Measurements from ENCODE around the gene CCDC78. TPM values are rescaled to one million over a fixed set of nuclear protein-coding genes. Genes with fewer than 3 reads are reported as not detected.

CCDC78 gene
- polyA plus RNA-seq, 1 donor from 2014 or later = 10.7 TPM

DNA sequence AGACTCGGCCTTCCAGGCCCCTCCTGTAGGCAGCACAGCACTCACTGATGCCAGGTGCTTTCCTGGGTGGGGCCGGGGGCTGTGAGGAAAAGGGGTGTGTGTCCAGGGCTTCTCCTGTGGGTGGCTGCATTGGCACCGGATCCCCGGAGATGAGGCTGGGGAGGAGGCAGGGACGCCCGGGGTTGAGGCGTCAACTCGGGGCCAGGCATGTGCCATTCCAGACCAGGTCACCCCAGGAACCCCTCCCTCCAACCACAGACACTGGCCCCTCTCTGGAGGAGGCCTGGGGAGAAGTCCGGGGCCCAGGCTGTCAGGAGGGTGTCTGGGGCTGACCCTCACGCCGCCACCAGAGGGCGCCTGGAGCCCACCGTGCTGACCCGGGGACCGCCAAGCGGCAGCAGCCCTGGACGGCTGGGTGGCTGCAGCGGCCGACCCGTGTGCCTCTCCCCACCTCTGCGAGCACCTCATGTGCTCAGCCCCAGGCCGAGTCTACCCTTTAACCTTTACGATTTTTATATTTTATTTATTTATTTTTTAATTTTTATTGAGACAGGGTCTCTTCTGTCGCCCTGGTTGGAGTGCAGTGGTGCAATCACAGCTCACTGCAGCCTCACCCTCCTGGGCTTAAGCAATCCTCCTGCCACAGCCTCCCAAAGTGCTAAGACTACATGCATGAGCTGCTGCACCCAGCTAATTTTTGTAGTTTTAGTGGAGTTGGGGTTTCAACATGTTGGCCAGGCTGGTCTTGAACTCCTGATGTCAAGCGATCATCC lies 14.5 kb downstream of the CCDC78 start:
- TF ChIP-seq EP300 (conservative IDR thresholded peaks at IDR 0.05; ENCODE audit: poor library complexity, severe bottlenecking) (no peak), MXI1 (conservative IDR thresholded peaks at IDR 0.05; ENCODE audit: poor library complexity, severe bottlenecking) (no peak), TAF1 (IDR thresholded peaks at IDR 0.05; ENCODE audit: low read depth) (no peak), SMC3 (conservative IDR thresholded peaks at IDR 0.05; ENCODE audit: poor library complexity) (peak; percentile 87), EZH2 (IDR thresholded peaks at IDR 0.05; ENCODE audit: borderline replicate concordance, insufficient read depth, low read length, poor library complexity, severe bottlenecking) (no peak), POLR2AphosphoS5 (IDR thresholded peaks at IDR 0.05) (no peak), RAD21 (conservative IDR thresholded peaks at IDR 0.05) (peak; percentile 85)
- TF ChIP-seq, protein P1, sequence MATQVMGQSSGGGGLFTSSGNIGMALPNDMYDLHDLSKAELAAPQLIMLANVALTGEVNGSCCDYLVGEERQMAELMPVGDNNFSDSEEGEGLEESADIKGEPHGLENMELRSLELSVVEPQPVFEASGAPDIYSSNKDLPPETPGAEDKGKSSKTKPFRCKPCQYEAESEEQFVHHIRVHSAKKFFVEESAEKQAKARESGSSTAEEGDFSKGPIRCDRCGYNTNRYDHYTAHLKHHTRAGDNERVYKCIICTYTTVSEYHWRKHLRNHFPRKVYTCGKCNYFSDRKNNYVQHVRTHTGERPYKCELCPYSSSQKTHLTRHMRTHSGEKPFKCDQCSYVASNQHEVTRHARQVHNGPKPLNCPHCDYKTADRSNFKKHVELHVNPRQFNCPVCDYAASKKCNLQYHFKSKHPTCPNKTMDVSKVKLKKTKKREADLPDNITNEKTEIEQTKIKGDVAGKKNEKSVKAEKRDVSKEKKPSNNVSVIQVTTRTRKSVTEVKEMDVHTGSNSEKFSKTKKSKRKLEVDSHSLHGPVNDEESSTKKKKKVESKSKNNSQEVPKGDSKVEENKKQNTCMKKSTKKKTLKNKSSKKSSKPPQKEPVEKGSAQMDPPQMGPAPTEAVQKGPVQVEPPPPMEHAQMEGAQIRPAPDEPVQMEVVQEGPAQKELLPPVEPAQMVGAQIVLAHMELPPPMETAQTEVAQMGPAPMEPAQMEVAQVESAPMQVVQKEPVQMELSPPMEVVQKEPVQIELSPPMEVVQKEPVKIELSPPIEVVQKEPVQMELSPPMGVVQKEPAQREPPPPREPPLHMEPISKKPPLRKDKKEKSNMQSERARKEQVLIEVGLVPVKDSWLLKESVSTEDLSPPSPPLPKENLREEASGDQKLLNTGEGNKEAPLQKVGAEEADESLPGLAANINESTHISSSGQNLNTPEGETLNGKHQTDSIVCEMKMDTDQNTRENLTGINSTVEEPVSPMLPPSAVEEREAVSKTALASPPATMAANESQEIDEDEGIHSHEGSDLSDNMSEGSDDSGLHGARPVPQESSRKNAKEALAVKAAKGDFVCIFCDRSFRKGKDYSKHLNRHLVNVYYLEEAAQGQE (IDR thresholded peaks at IDR 0.05; ENCODE audit: borderline replicate concordance) = no peak
- TF ChIP-seq, protein P2, sequence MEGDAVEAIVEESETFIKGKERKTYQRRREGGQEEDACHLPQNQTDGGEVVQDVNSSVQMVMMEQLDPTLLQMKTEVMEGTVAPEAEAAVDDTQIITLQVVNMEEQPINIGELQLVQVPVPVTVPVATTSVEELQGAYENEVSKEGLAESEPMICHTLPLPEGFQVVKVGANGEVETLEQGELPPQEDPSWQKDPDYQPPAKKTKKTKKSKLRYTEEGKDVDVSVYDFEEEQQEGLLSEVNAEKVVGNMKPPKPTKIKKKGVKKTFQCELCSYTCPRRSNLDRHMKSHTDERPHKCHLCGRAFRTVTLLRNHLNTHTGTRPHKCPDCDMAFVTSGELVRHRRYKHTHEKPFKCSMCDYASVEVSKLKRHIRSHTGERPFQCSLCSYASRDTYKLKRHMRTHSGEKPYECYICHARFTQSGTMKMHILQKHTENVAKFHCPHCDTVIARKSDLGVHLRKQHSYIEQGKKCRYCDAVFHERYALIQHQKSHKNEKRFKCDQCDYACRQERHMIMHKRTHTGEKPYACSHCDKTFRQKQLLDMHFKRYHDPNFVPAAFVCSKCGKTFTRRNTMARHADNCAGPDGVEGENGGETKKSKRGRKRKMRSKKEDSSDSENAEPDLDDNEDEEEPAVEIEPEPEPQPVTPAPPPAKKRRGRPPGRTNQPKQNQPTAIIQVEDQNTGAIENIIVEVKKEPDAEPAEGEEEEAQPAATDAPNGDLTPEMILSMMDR (IDR thresholded peaks at IDR 0.05; ENCODE audit: poor library complexity, severe bottlenecking) = peak; percentile 87
- Histone ChIP-seq H4K20me1 (ENCODE audit: insufficient read depth) (no peaks in the 10 kb centered on the region), H3K4me3 (ENCODE audit: low read length) (peak overlapping the region; percentile 70)

DNA sequence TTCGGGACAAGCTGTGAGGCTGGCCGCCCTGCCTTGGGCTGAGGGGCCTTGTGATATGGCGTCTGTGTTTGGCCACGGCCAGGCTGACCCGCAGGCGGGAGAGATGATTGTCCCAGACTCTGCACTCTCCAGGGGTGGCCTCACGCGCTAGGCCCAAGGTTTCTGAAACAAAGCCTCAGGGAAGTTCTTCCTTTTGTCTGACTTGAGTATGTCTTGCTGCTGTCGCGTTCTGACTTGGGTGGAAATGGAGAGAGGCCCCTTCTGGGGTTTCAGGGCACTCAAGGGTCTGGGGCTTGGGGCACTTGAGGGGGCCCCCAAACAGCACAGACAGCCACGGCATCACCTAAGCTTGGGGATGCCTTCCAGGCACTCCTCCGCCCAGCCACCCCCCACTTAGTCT lies 15.2 kb downstream of the CCDC78 start:
- Histone ChIP-seq H3K36me3 (ENCODE audit: insufficient read depth, low read length) (no peaks in the 10 kb centered on the region), H3K9ac (ENCODE audit: low read length) (peak overlapping the region; percentile 94), H3F3A (ENCODE audit: insufficient read depth, low read length, poor library complexity, severe bottlenecking) (peaks cover 5% of the 10 kb centered on the region), H2AFZ (ENCODE audit: low read depth, low read length) (no peak overlapping the region), H3K9me3 (ENCODE audit: low read length) (no peaks in the 10 kb centered on the region), H3K27ac (ENCODE audit: low read length) (peak overlapping the region; percentile 99), H3K4me3 (ENCODE audit: low read length) (peak overlapping the region; percentile 70), H3K79me2 (replicated peaks; ENCODE audit: insufficient read depth, low read length) (peaks cover 11% of the 10 kb centered on the region), H3K4me2 (ENCODE audit: low read length) (peak overlapping the region; percentile 75), H3K27me3 (ENCODE audit: insufficient read depth, low read depth, low read length) (no peaks in the 10 kb centered on the region), H3K9me2 (ENCODE audit: insufficient read depth, low read length) (no peaks in the 10 kb centered on the region), H4K20me1 (ENCODE audit: insufficient read depth) (no peaks in the 10 kb centered on the region)
- TF ChIP-seq EZH2 (IDR thresholded peaks at IDR 0.05; ENCODE audit: borderline replicate concordance, insufficient read depth, low read length, poor library complexity, severe bottlenecking) (no peak), EP300 (conservative IDR thresholded peaks at IDR 0.05; ENCODE audit: poor library complexity, severe bottlenecking) (no peak), MXI1 (conservative IDR thresholded peaks at IDR 0.05; ENCODE audit: poor library complexity, severe bottlenecking) (no peak), SMC3 (conservative IDR thresholded peaks at IDR 0.05; ENCODE audit: poor library complexity) (no peak), POLR2AphosphoS5 (IDR thresholded peaks at IDR 0.05) (no peak), TAF1 (IDR thresholded peaks at IDR 0.05; ENCODE audit: low read depth) (no peak), RAD21 (conservative IDR thresholded peaks at IDR 0.05) (no peak)
- TF ChIP-seq, protein P1 (IDR thresholded peaks at IDR 0.05; ENCODE audit: borderline replicate concordance) = no peak
- TF ChIP-seq, protein P2 (IDR thresholded peaks at IDR 0.05; ENCODE audit: poor library complexity, severe bottlenecking) = no peak

More for the DNA sequence above, 14.5 kb downstream of the CCDC78 start:
- Histone ChIP-seq H3K9me2 (ENCODE audit: insufficient read depth, low read length) (no peaks in the 10 kb centered on the region), H3K9ac (ENCODE audit: low read length) (peak overlapping the region; percentile 94), H3K27me3 (ENCODE audit: insufficient read depth, low read depth, low read length) (no peaks in the 10 kb centered on the region), H3K79me2 (replicated peaks; ENCODE audit: insufficient read depth, low read length) (peaks cover 15% of the 10 kb centered on the region), H3K4me2 (ENCODE audit: low read length) (peak overlapping the region; percentile 75), H2AFZ (ENCODE audit: low read depth, low read length) (no peak overlapping the region), H3K36me3 (ENCODE audit: insufficient read depth, low read length) (no peaks in the 10 kb centered on the region), H3F3A (ENCODE audit: insufficient read depth, low read length, poor library complexity, severe bottlenecking) (peaks cover 5% of the 10 kb centered on the region), H3K9me3 (ENCODE audit: low read length) (no peaks in the 10 kb centered on the region), H3K27ac (ENCODE audit: low read length) (peak overlapping the region; percentile 99)

Measured in neural cell (in vitro differentiated cells).